HG03558 (cell line): ENCODE measurements around the gene SEMA7A.

Experiments
- ATAC-seq: cut with Tn5 transposase; IDR thresholded peaks from one replicate; pipeline ENCODE4 v1.9.1; 2021; ENCODE audit warnings: moderate number of reproducible peaks; ENCODE audit not compliant: unreplicated experiment; ENCODE audit errors: extremely low read depth

Gene SEMA7A

DNA sequence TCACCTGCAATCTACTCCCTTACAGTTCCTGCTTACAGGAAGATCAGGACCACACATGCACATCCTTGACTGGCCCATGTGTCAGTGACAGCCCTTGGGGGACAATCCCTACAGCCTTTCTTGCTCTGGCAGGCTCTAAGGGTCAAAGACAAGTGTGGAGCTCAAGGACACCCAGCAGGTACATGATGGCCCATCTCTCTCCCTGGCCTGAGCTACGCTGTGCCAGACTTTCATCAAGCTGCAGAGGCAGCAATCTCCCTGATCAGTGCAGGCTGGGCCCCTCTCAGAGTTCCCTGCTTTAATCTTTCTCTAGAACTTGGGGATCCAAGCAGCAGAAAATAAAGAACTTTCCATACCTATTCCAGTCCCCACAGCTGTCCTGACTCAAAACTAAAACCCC is 2.6 kb downstream of the SEMA7A start:
- ATAC-seq, result no peak

DNA sequence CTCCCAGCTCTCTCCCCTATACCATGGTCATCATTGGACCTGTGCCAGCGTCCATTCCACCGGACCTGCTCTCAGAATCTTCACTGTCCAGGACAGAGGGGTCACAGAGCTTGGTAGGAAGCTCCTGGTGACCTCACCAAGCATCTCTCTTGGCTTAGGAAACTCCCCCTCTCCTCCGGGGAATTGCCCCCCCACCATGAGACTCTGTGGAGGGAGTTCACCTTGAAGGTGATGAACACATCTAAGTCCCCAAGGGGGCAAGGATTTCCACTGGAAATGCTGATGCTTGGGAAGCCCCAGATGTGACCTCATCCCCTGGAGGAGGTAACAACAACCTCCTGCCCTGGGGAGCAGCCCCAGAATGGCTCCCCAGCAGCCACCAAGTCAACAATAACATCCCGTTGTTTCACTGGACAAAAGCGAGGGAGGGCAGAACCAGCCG is 3.2 kb downstream of the SEMA7A start:
- ATAC-seq, result no peak

- no peak for ATAC-seq
These were observed 3.9 kb downstream of the SEMA7A start for GRCh38 chr15:74429781-74430400.

GRCh38 chr15:74428970-74429780 is 4.6 kb downstream of the SEMA7A start:
- ATAC-seq, result no peak

DNA sequence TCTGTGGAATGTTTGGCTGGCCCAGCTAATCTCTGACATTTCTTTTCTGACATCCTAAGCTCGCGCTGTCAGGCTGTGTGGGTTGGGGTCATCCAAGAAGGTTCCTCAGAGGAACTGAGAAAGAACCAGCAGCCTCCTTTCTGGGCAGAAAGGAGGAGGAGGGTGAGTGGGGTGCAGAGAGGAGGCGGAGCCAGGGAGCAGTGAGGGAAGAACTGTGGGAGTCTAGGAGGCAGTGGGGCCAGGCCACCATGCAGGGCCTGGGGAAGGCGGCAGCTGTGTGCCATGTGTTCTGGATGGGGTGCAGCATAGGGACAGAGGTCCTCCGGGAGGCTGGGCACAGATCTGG is 5.3 kb downstream of the SEMA7A start:
- ATAC-seq, result no peak

GRCh38 chr15:74427607-74428441 is 5.9 kb downstream of the SEMA7A start:
- no peak for ATAC-seq

- ATAC-seq, result no peak
These were observed 7.1 kb downstream of the SEMA7A start for GRCh38 chr15:74426404-74427281.

GRCh38 chr15:74425630-74426029 is 8.1 kb downstream of the SEMA7A start:
- ATAC-seq, result no peak

- ATAC-seq, result no peak
These were observed 8.7 kb downstream of the SEMA7A start for GRCh38 chr15:74424901-74425528.

DNA sequence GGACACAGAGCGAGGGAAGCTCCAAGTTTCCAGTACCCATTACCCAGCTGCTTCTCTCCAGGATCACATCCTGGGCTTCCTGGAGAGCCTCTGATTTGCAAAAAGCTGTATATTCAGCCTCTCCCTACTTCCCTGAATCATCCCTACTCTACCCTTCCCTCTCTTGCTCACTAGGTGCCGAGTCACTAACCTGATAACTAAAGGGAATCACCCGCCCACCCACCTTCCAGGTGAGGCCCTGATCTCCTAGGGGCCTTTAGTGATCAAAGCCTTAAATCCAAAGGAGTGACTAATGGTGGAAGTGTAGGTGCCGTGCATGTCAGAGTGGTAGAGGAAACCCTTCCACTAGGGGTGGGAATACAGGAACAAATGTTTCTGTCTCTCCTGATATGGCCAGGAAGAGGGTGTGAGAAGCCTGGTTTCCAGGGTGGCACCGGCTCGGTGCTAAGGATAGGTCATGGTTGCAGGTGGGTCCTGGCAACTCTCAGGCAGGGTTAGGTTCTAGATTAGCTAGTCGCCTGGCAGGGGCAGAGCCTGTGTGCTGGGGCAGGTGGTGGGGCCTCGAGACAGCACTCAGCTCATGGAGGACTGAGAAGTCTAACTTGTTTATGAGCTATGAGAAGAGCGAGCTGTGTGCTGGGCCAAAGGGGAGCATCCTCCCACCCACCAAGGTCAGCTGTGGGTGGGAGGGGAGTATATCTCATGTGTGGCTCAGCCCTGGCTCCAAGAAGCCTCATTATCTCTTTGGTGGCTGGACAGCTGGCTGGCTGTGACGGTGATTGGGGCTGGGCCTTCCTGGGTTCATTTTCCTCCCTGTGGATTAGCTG is 10.1 kb downstream of the SEMA7A start:
- ATAC-seq, result no peak

GRCh38 chr15:74422652-74423430 is 10.9 kb downstream of the SEMA7A start:
- ATAC-seq, result no peak

DNA sequence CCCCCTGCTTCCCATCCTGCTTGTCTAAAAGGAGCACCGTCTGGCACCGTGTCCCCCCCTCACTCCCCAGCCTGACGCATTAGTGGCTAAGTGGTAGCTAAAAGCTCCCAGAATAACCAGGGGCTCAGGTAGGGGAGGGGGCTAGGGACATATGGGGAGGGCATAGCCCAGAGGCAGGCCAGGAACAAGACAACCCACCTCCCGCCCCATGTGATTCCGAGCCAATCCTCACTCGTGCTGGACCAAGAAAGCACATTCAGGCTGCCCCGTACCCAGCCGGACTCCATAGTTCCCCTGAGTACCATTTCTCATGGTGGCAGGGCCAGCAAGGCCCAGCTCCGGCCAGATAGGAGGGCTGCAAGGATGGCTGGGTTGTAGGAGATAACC is 11.5 kb downstream of the SEMA7A start:
- no peak for ATAC-seq

DNA sequence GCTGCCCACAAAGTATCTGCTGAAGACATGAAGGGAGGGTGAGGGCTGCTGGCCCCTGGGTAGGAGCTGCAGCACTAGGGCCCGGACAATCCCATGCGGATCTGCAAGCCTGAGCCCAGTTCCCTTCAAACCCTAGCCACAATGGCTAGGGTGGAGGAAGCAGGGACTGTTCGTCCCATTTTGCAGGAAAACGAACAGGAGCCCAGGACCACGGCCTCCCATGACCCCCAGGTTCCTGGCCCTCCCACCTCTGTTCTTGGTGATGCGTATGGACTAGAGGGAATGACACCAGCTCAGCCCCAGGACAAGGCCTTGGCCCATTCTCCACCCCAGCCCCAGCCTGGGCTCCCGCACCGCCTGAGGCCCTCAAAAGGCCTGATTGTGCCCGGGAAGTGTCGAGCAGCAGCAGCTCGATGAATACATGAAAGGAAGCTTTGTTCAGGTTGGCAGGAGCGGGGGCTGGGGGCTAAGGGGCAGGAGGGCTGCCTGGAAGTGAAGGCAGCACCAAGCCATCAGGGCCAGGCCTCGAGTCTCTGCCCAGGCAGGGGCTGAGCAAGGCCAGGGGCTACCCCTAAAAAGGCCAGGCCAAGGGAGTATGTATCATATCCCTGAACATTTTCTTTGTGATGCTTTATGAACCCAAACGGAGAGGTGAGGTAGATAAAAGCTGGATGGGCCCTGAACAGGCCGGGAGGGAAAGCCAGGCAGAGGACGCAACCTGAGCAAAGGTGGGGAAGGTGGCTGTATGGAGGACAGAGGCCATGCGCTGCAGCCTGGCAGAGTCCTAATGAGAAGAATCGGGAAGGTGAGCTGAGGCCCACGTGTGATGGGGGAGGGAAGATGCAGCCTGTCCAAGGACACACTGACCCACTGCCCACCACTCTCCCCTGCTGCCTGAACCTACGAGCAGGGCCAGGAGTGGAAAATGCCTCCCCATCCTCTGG is 12.2 kb downstream of the SEMA7A start:
- ATAC-seq, result no peak

DNA sequence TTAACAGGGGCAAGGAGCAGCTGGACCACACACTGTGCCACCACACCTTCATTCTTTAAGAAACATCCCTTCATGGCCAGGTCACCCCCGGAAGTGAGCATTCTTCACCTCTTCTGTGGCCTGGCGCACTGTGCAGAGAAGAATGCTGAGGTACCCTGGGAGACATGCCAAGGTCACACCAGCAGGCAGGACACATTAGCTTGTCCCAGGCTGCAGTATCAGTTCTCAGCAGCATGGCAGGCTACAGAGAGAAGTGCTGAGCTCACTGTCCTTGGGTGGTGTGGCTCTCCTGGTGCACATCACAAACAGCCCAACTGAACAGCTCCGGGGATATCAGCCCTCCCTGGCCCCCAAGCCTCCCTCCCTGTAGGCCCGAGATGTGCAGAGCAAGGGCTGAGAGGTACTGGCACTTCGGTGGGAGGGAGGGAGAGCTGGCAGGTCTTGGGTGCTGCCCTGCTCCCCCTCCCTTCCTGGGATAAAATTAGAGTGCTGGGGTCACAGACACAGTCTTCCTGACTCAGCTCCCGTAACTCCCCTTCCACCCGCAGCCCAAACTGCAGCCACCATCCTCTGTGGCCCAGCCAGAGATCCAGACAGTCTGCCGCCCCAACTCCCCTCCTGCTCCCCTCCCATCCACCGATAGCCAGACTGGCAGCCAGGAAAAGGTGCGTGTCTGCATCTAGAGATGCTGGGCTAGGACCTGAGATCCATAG is 13.4 kb downstream of the SEMA7A start:
- ATAC-seq, result no peak

DNA sequence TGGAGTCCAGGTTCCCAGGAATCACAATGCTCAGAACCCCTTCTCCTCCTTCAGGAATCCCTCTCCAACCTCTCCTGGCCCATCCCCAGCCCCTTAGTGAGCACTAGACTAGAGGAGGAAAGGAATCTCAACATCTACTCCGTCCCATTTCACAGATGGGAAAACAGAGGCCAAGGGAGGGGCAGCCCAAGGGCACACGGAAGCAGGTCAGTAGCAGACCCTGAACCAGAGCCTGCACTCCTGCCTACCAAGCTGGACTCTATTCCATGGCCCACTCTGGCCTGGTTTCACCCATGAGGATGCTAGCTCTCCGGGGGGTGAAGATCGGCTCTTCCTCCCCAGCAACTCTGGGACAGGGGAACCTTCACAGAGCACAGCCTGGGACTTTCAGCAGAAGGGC is 14.3 kb downstream of the SEMA7A start:
- ATAC-seq, result no peak

DNA sequence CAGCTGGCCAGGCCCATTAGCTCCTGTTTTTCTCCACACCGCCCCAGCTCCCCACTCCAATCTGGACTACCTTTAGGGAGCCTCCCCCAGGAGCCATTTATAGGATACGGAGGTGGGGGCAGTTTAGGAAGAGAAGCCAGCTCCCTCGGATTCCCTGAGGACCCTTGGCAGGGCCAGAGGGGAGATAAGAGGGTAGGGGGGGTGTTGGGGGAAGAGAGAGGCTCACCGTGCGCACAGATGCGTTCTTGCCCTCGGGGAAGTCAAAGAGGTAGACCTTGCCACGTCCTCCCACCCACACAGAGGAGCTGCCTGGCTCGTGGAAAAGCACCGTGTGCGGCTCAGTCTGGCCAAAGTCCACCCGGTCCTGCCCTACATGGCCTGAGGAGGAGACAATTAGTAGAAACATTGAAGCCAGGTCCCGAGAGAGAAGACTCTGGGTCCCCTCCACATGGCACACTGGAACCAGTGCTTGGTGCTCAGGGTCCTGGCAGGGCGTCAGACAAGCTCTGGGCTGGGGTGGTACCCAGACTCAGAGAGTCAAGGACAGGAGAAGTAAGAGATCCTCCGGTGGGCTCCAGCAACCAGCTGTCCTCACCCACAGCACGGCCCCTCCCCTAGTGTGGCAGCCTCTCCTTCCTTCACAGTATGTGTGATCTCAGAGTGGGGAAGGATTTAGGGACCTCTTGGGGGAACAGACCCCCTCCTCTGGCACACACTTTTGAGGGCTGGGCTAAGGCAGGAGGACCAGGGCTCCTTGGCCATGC is 15.0 kb downstream of the SEMA7A start:
- no peak for ATAC-seq
